BJ (cell line): ENCODE measurements around the gene PRRT4. TPM values are rescaled to one million over a fixed set of nuclear protein-coding genes. Genes with fewer than 3 reads are reported as not detected.

Experiments
- CTCF ChIA-PET: fragments of 350-600 bp; formaldehyde crosslinking; extraction: SDS; loops from one replicate; lab custom pipeline; 2021; ENCODE audit warnings: antibody characterized with exemption, inconsistent platforms; lab: Yijun Ruan, JAX
- POLR2A ChIA-PET: fragments of 300-600 bp; sonication (Branson Sonifier 250); formaldehyde crosslinking; extraction: SDS; loops from one replicate; lab custom pipeline; 2021; ENCODE audit warnings: antibody characterized with exemption; lab: Charles Lee
- DNase-seq: peaks from one replicate; pipeline ENCODE4 v3.0.0-alpha.2; 2011; ENCODE audit warnings: low read depth
- H3K27me3 ChIP-seq: 2 replicates; pipeline ENCODE4 v1.6.0; 2011; ENCODE audit warnings: low read length; ENCODE audit not compliant: control insufficient read depth, insufficient read depth
- H3K36me3 ChIP-seq: 2 replicates; pipeline ENCODE4 v1.5.1; 2011; ENCODE audit warnings: low read length; ENCODE audit not compliant: control insufficient read depth, insufficient read depth
- H3K4me3 ChIP-seq: 2 replicates; pipeline ENCODE4 v1.5.1; 2011; ENCODE audit warnings: low read depth, mild to moderate bottlenecking, control low read depth, low read length
- polyA plus RNA-seq: library from polyadenylated mRNA; depleted of rRNA; stranded (reverse); fragments of >200 nt; gene quantifications from 2 replicates; pipeline ENCODE4 v1.2.3, GENCODE V29; 2011
- TF ChIP-seq, protein P1 (sequence below): IDR thresholded peaks from 2 replicates; pipeline ENCODE4 v1.5.1; 2011; ENCODE audit warnings: low read depth, mild to moderate bottlenecking, control low read depth, inconsistent platforms, low read length, moderate library complexity; ENCODE audit not compliant: insufficient read depth

Gene PRRT4
- polyA plus RNA-seq, 1 experiment: 0.07 TPM

DNA sequence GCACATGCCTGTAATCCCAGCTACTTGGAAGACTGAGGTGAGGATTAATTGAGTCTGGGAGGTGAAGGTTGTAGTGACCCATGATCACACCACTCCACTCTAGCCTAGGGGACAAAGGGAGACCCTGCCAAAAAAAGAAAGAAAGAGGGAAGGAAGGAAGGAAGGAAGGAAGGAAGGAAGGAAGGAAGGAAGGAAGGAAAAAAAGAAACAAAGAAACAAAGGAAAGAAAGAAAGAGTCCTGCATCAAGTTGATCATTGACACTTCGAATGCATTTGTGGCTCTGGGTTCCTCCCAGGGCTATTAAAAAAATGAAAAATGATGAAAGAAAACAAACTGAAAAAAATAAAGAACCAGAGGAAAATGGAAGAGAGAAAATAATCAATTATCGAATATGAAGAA, 3.9 kb upstream of the PRRT4 start:
- Histone ChIP-seq H3K36me3 (no peaks in the 10 kb centered on the region), H3K27me3 (peaks cover 30% of the 10 kb centered on the region), H3K4me3 (no peak overlapping the region)
- POLR2A ChIA-PET: no interaction called here
- no peak for DNase-seq
- CTCF ChIA-PET: interaction anchor here (2.6 kb wide), 1 partner anchor 18 kb away, joined by 8 read pairs; no protein-coding TSS in a partner anchor
- TF ChIP-seq, protein P1, sequence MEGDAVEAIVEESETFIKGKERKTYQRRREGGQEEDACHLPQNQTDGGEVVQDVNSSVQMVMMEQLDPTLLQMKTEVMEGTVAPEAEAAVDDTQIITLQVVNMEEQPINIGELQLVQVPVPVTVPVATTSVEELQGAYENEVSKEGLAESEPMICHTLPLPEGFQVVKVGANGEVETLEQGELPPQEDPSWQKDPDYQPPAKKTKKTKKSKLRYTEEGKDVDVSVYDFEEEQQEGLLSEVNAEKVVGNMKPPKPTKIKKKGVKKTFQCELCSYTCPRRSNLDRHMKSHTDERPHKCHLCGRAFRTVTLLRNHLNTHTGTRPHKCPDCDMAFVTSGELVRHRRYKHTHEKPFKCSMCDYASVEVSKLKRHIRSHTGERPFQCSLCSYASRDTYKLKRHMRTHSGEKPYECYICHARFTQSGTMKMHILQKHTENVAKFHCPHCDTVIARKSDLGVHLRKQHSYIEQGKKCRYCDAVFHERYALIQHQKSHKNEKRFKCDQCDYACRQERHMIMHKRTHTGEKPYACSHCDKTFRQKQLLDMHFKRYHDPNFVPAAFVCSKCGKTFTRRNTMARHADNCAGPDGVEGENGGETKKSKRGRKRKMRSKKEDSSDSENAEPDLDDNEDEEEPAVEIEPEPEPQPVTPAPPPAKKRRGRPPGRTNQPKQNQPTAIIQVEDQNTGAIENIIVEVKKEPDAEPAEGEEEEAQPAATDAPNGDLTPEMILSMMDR: no peak

DNA sequence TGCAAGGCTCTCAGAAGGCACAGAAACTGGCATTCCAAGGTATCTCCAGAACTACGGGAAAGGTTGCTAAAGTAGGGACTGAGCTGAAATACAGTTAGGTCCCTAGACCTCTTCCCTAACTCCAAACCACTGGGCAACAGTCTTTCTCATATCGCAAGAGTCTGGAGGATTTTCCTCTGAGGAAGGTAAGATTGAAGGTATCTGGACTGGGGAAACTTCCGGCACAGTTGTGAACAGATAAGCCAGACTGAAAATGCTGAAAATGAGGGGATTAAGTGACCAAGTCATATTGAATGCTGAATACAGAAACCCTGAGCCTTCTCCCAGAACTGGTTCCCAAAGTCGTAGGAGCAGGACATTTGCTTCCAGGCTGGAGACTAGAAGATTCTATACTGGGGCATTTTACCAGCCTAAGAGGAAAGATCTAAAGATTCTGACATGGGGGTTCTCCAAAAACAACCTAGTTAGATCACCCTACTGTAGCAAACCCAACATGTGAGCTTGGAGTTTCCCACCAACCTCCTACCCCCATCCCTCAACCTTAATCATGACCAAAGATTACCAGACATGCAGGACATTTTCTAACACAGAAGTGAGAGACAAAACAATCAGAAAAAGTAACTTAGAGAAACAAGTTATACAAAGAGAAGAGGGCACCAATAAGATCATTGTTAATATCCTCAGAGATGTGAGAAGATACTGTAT, 2.8 kb upstream of the PRRT4 start:
- Histone ChIP-seq H3K4me3 (no peak overlapping the region), H3K27me3 (peaks cover 37% of the 10 kb centered on the region), H3K36me3 (no peaks in the 10 kb centered on the region)
- ChIA-PET CTCF (interaction anchor here (5.0 kb wide), 1 partner anchor 15 kb away, joined by 29 read pairs; no protein-coding TSS in a partner anchor), POLR2A (no interaction called here)
- DNase-seq: no peak
- TF ChIP-seq, protein P1: no peak

DNA sequence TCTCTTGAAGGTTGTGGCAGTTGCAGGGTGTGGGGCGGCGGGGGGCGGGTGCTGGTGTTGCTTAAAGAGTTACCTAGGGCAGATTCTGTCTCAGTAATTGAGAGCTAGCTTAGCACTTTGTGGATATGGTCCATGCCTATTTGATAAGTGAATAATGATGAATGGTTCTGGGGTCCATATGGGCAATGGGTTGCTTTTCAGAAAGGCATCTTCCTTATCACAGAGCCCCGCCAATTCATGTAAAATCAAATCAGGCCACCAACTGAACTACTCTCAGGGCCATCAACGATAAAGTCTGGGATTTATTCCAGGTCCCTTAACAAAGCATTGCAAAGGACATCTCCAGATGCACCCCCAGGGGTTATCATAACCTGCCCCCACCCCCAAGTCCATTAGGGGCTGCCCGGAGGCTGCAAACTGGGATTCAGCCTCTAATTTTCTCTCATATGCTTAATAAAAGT, 1.8 kb upstream of the PRRT4 start:
- no peaks in the 10 kb centered on the region for H3K36me3 ChIP-seq
- H3K4me3 ChIP-seq: no peak overlapping the region
- POLR2A ChIA-PET: no interaction called here
- TF ChIP-seq, protein P1: no peak
- no peak for DNase-seq
- CTCF ChIA-PET: interaction anchor here (3.1 to 5.0 kb wide), 2 partner anchors 14 to 24 kb away, joined by 17 to 29 read pairs; no protein-coding TSS in a partner anchor
- peaks cover 40% of the 10 kb centered on the region for H3K27me3 ChIP-seq

DNA sequence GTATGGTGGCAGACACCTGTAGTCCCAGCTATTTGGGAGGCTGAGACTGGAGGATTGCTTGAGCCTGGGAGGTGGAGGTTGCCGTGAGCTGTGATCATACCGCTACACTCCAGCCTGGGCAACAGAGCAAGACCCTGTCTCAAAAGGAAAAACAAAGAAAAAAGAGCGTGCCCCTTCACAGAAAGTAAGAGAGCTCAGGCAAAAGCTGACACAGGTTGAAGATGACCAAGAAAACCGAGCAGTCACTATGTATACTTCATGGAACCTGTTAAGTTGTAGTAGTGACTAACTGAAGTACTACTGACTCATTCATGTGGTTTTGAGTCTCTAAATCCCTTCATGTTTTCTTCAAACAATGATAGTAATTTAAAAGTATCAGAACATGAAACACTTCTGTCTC, 1.2 kb upstream of the PRRT4 start:
- Histone ChIP-seq H3K36me3 (no peaks in the 10 kb centered on the region), H3K4me3 (no peak overlapping the region), H3K27me3 (peaks cover 44% of the 10 kb centered on the region)
- no peak for DNase-seq
- TF ChIP-seq, protein P1: no peak
- CTCF ChIA-PET: interaction anchor here (3.1 to 5.0 kb wide), 2 partner anchors 14 to 24 kb away, joined by 17 to 29 read pairs; no protein-coding TSS in a partner anchor
- POLR2A ChIA-PET: no interaction called here

DNA sequence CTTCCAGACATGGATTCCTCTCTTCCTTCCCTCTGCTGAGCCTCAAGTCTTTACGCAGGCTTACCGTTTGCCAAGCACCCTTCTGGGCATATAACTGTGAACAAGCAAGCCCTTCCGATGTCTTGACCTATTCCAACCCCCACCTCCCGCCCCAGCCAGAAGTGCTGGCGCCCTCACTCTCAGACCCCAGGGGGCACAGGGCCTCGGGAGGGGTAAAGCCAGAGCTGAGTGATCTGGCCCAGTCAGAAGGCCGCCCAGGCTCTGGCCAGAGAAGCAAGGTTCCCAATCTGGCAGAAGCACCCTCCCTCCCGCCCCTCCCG, 1.2 kb downstream of the PRRT4 start:
- H3K27me3 ChIP-seq: peaks cover 50% of the 10 kb centered on the region
- TF ChIP-seq, protein P1: no peak
- no peak for DNase-seq
- H3K36me3 ChIP-seq: no peaks in the 10 kb centered on the region
- H3K4me3 ChIP-seq: no peak overlapping the region
- ChIA-PET CTCF (interaction anchor here (3.1 to 5.0 kb wide), 2 partner anchors 11 to 26 kb away, joined by 17 to 29 read pairs; no protein-coding TSS in a partner anchor), POLR2A (no interaction called here)
